SHP77 (cell line): ENCODE measurements around the gene SFMBT1.

ENCODE experiments used
- DNase-seq, 2 experiments: peaks; one replicate each; lab custom pipeline; 2025; lab: John Stamatoyannopoulos, UW

SFMBT1 gene

GRCh38 chr3:52886049-52886730, 159.7 kb downstream of the SFMBT1 start:
- DNase-seq = no peak

- DNase-seq = no peak
These were observed 163.5 kb downstream of the SFMBT1 start for GRCh38 chr3:52882377-52882776.

- no peak for DNase-seq
These were observed 164.0 kb downstream of the SFMBT1 start for GRCh38 chr3:52881871-52882270.

- no peak for DNase-seq
These were observed 165.4 kb downstream of the SFMBT1 start for GRCh38 chr3:52880474-52880873.

GRCh38 chr3:52880047-52880446, 165.8 kb downstream of the SFMBT1 start:
- no peak for DNase-seq

GRCh38 chr3:52879581-52879980, 166.3 kb downstream of the SFMBT1 start:
- DNase-seq = no peak

GRCh38 chr3:52879090-52879489, 166.8 kb downstream of the SFMBT1 start:
- DNase-seq = no peak

GRCh38 chr3:52877085-52877484, 168.8 kb downstream of the SFMBT1 start:
- no peak for DNase-seq

- no peak for DNase-seq
These were observed 170.8 kb downstream of the SFMBT1 start for GRCh38 chr3:52874864-52875587.

- DNase-seq = no peak
These were observed 171.6 kb downstream of the SFMBT1 start for GRCh38 chr3:52874160-52874701.

GRCh38 chr3:52873433-52874159, 172.3 kb downstream of the SFMBT1 start:
- DNase-seq = no peak

GRCh38 chr3:52872245-52872644, 173.6 kb downstream of the SFMBT1 start:
- DNase-seq = no peak

GRCh38 chr3:52871761-52872160, 174.1 kb downstream of the SFMBT1 start:
- no peak for DNase-seq

GRCh38 chr3:52870471-52870870, 175.4 kb downstream of the SFMBT1 start:
- no peak for DNase-seq

- no peak for DNase-seq
These were observed 179.4 kb downstream of the SFMBT1 start for GRCh38 chr3:52866427-52866826.

- no peak for DNase-seq
These were observed 179.9 kb downstream of the SFMBT1 start for GRCh38 chr3:52865994-52866393.

- DNase-seq = no peak
These were observed 185.5 kb downstream of the SFMBT1 start for GRCh38 chr3:52860424-52860768.

GRCh38 chr3:52859686-52860423, 186.0 kb downstream of the SFMBT1 start:
- peak in 1 of 2 experiments; percentile 43 for DNase-seq

- DNase-seq = no peak
These were observed 188.0 kb downstream of the SFMBT1 start for GRCh38 chr3:52857864-52858263.

- no peak for DNase-seq
These were observed 188.7 kb downstream of the SFMBT1 start for GRCh38 chr3:52857133-52857532.

- DNase-seq = no peak
These were observed 189.2 kb downstream of the SFMBT1 start for GRCh38 chr3:52856666-52857065.

GRCh38 chr3:52854013-52854412, 191.9 kb downstream of the SFMBT1 start:
- DNase-seq = no peak
